ENCODE measurements around the gene S100Z.

GRCh38 chr5:76920491-76920890 lies 70.7 kb downstream of the S100Z start:
- TF ChIP-seq CTCF (IDR thresholded peaks at IDR 0.05; ENCODE audit: insufficient read depth, low read depth, low read length) = no peak
- TF ChIP-seq EZH2 (IDR thresholded peaks at IDR 0.05; ENCODE audit: insufficient read depth, low read length) = no peak

All from astrocyte (in vitro differentiated cells and primary cell).